ENCODE data around the gene FAM120C.

The FAM120C gene

DNA sequence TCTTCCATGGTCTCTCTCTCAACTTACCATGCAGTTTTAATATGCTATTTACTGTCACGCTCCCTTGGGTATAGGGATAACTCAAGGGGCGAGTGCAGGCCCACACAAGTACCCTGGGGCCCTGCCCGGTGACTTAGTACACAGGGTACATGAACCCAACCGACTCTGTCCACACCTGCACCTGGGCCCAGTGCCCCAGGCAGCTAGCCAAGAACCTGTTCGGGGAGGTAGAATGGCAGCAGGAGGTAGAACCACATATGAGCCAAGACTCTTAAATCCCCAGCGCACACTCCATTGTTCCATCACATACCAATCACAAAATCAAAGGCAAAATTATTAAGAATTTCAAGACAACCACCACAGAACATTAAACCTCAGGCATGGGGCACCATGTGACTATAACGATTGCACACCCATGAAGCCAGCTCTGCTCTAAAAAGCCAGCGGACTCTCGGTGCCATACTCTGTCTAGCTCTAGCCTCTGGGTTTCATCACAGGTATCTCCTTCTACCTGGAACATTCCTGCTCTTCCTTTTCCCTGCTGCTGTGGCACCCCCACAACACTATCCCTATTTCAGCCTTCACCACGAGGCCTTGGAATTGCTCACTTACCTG, 153.4 kb downstream of the FAM120C start:
- TF ChIP-seq, protein P1, sequence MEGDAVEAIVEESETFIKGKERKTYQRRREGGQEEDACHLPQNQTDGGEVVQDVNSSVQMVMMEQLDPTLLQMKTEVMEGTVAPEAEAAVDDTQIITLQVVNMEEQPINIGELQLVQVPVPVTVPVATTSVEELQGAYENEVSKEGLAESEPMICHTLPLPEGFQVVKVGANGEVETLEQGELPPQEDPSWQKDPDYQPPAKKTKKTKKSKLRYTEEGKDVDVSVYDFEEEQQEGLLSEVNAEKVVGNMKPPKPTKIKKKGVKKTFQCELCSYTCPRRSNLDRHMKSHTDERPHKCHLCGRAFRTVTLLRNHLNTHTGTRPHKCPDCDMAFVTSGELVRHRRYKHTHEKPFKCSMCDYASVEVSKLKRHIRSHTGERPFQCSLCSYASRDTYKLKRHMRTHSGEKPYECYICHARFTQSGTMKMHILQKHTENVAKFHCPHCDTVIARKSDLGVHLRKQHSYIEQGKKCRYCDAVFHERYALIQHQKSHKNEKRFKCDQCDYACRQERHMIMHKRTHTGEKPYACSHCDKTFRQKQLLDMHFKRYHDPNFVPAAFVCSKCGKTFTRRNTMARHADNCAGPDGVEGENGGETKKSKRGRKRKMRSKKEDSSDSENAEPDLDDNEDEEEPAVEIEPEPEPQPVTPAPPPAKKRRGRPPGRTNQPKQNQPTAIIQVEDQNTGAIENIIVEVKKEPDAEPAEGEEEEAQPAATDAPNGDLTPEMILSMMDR (IDR thresholded peaks at IDR 0.05; ENCODE audit: extremely low read depth, insufficient read depth, missing control alignments), result no peak
- DNase-seq (ENCODE audit: low spot score), result no peak
- in situ Hi-C loops (cut with MboI; ENCODE audit: low pct_unique_long_range_greater_than_20kb, low sequenced_read_pairs, unreplicated experiment), result no loop called here

DNA sequence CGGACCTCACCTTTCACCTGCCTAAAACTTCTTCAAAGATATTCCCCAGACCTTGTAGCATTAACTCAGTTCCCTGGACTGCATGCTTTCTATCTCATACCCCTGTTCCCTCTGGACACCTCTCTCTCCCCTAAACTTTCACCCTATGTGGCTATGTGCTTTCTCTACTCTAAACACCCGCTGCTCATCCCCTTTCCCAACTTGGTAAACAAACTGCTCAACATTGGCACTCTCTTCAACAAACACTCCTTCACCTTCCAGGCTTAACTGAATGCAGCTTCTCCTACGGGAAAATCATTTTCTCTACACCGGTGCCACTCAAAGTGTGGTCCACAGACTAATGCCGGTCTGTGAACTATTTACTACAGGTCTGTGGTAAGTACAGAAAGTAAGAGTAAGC, 158.7 kb downstream of the FAM120C start:
- DNase-seq (ENCODE audit: low spot score), result no peak
- TF ChIP-seq, protein P1 (IDR thresholded peaks at IDR 0.05; ENCODE audit: extremely low read depth, insufficient read depth, missing control alignments), result no peak
- in situ Hi-C loops (cut with MboI; ENCODE audit: low pct_unique_long_range_greater_than_20kb, low sequenced_read_pairs, unreplicated experiment), result no loop called here
